ENCODE measurements around the gene UBAP1L. TPM values are rescaled to one million over a fixed set of nuclear protein-coding genes. Genes with fewer than 3 reads are reported as not detected.

Gene UBAP1L
- total RNA-seq, 2 donors from 2014 or later: 3.7 to 11.0 TPM

- Histone ChIP-seq H3K4me3 (no peak overlapping the region), H3K36me3 (peaks cover 64% of the 10 kb centered on the region), H3K9me3 (no peaks in the 10 kb centered on the region), H3K27ac (peak overlapping the region; percentile 97 to 99), H3K27me3 (replicated peaks; ENCODE audit: insufficient read depth) (no peaks in the 10 kb centered on the region), H3K4me1 (ENCODE audit: control insufficient read depth in 1 of 2, low read depth in 2 of 2) (peaks cover 41 to 83% of the 10 kb centered on the region in 2 donors)
- no peak for DNase-seq (ENCODE audit: low spot score)
- ATAC-seq (ENCODE audit: insufficient number of reproducible peaks, low FRiP score, low read depth): no peak
- TF ChIP-seq CTCF (IDR thresholded peaks at IDR 0.05): no peak
Observed at GRCh38 chr15:65055201-65055870, 59.7 kb downstream of the UBAP1L start.

DNA sequence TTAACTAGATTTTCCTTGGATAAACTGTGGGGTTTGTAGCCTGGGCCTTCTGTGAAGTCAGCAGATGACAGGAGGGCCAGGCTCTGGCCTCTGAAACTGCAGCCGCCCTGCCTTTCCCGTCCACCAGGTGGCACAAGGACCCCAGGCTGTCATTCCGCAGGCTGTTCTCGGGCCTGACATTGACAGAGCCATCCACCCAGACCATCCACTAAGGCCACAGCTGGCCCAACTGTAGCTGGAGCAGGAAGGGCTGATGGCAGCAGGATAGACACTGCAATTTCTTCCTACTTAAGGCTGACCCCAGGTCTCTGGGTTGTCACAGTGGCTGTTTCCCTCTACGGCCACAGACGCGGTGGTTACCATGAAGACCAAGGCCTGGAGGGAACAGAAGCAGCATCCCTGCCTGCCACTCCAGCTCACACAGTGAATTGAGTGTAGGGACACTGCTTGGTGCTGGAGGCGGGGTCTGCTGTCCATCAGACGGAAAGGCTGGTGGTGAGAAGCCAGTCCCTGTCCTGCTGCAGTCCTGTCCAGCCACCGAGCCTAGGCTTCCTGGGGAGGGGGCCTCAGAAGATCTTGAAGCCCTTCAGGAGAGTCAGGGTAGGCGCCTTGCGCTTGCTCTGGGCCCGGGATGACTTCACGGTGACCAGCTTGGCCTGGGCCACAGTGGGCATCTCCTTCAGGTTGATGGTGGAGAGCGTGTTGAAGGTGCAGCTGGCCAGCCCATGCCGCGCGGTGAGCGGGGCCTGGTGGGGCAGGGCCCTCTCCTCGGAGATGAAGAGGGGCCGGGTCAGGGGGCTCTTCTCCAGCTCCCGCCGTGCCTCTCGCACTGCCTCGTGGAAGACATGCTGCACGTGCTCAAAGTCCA, 60.4 kb downstream of the UBAP1L start:
- DNase-seq (ENCODE audit: low spot score) (no peak), ATAC-seq (ENCODE audit: insufficient number of reproducible peaks, low FRiP score, low read depth) (no peak)
- peaks cover 41 to 82% of the 10 kb centered on the region in 2 donors for H3K4me1 ChIP-seq (ENCODE audit: control insufficient read depth in 1 of 2, low read depth in 2 of 2)

DNA sequence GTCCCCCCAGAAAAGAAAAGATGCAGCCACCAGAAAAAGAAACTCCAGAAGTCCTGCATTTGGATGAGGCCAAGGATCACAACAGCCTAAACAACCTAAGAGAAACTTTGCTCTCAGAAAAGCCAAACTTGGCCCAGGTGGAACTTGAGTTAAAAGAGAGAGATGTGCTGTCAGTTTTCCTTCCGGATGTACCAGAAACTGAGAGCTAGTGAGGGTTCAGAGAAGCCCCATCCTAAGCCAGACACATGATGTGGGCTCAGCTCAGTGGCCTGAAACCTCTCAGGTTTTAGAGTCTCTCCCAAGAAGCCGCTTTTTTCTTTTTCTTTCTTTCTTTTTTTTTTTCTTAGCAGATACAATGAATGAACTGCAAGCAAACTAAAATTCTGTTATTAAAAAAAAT, 62.0 kb downstream of the UBAP1L start:
- DNase-seq (ENCODE audit: low spot score): no peak
- Histone ChIP-seq H3K36me3 (peaks cover 47% of the 10 kb centered on the region), H3K27me3 (replicated peaks; ENCODE audit: insufficient read depth) (no peaks in the 10 kb centered on the region), H3K4me1 (ENCODE audit: control insufficient read depth in 1 of 2, low read depth in 2 of 2) (peaks cover 27 to 80% of the 10 kb centered on the region in 2 donors), H3K9me3 (no peaks in the 10 kb centered on the region), H3K27ac (peak overlapping the region in 1 of 2 donors; percentile 7), H3K4me3 (no peak overlapping the region)
- no peak for TF ChIP-seq CTCF (IDR thresholded peaks at IDR 0.05)
- no peak for ATAC-seq (ENCODE audit: insufficient number of reproducible peaks, low FRiP score, low read depth)

More for the DNA sequence above, 60.4 kb downstream of the UBAP1L start:
- Histone ChIP-seq H3K9me3 (no peaks in the 10 kb centered on the region), H3K27ac (peak overlapping the region; percentile 97 to 99), H3K36me3 (peaks cover 63% of the 10 kb centered on the region), H3K27me3 (replicated peaks; ENCODE audit: insufficient read depth) (no peaks in the 10 kb centered on the region), H3K4me3 (no peak overlapping the region)
- peak; percentile 86 for TF ChIP-seq CTCF (IDR thresholded peaks at IDR 0.05)

DNA sequence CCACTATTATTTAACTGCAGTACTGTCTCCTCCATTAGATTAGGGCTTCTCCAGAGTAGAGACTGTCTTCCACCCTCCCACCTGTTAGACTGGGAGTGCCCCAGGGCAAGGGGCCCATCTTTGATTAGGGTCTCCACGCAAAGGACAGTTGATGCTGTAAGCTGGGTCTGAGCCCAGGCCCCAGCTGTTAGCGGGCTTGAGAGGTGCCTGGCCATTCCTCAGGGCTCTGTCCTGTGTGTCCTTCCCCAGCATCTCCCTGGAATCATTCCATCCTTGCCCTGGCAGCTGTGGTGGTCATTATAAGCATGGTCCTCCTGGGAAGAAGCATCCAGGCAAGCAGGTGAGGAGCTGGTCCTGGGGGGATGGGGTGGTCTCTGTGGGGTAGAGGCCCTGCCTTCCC, 63.7 kb downstream of the UBAP1L start:
- Histone ChIP-seq H3K4me1 (ENCODE audit: control insufficient read depth in 1 of 2, low read depth in 2 of 2) (peaks cover 19 to 64% of the 10 kb centered on the region in 2 donors), H3K27me3 (replicated peaks; ENCODE audit: insufficient read depth) (no peaks in the 10 kb centered on the region), H3K27ac (peak overlapping the region; percentile 23 to 40), H3K36me3 (peaks cover 32% of the 10 kb centered on the region), H3K9me3 (no peaks in the 10 kb centered on the region), H3K4me3 (no peak overlapping the region)
- no peak for TF ChIP-seq CTCF (IDR thresholded peaks at IDR 0.05)
- no peak for ATAC-seq (ENCODE audit: insufficient number of reproducible peaks, low FRiP score, low read depth)
- DNase-seq (ENCODE audit: low spot score): no peak

DNA sequence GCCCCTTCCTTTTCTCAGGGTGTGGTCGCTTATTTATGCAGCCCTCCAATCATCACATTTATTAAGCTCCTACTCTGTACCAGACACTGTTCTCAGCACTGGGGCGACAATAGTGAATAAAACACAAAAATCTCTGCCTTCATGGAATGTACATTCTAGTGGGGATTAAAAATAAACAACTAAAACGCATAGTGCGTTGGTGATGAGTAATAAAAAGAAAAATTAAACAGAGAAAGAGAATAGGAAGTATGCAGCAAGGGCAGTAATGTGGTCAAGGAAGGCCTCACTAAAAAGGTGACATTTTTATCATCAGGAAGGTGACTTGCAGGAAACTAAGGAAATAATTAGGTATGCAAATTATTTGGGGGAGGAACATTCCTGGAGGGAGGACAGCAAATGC, 64.7 kb downstream of the UBAP1L start:
- Histone ChIP-seq H3K27ac (no peak overlapping the region), H3K4me3 (no peak overlapping the region), H3K9me3 (no peaks in the 10 kb centered on the region), H3K36me3 (peaks cover 28% of the 10 kb centered on the region), H3K4me1 (ENCODE audit: control insufficient read depth in 1 of 2, low read depth in 2 of 2) (peaks cover 9 to 54% of the 10 kb centered on the region in 2 donors), H3K27me3 (replicated peaks; ENCODE audit: insufficient read depth) (no peaks in the 10 kb centered on the region)
- ATAC-seq (ENCODE audit: insufficient number of reproducible peaks, low FRiP score, low read depth) (no peak), DNase-seq (ENCODE audit: low spot score) (no peak)
- TF ChIP-seq CTCF (IDR thresholded peaks at IDR 0.05): no peak
